T-cell (primary cell): ENCODE measurements around the gene SPATA25. TPM values are rescaled to one million over a fixed set of nuclear protein-coding genes. Genes with fewer than 3 reads are reported as not detected.
A peak's percentile ranks its signal among the peaks of the same experiment; 100 is the strongest.

Experiments
- ATAC-seq, 4 experiments: fragments of 200-7000 bp in 3 of 4; fragments of 150-1000 bp in 1 of 4; cut with Tn5 transposase; replicated peaks in 1 of 4; 1 replicate in 3 of 4; 2 replicates in 1 of 4; pipeline ENCODE4 v1.10.0; 2021; ENCODE audit warnings: moderate library complexity in 3 of 4, mild to moderate bottlenecking in 2 of 4, moderate number of reproducible peaks in 1 of 4
- CTCF ChIA-PET, 2 donors: fragments of 300-600 bp; sonication (Branson Sonifier 250); formaldehyde crosslinking; loops; one replicate each; lab custom pipeline; 2022; ENCODE audit warnings: antibody characterized with exemption in 2 of 2; lab: Charles Lee
- POLR2A ChIA-PET, 2 donors: fragments of 300-600 bp; sonication (Branson Sonifier 250); formaldehyde crosslinking; loops; one replicate each; lab custom pipeline; 2022; ENCODE audit warnings: antibody characterized with exemption in 2 of 2; lab: Charles Lee
- DNase-seq, 35 experiments: peaks; one replicate each; pipeline versions ENCODE4 v3.0.0 to v3.0.0-alpha.2; 2013 to 2023
- H3K27ac ChIP-seq: one replicate; pipeline ENCODE4 v1.5.1; 2013; ENCODE audit warnings: low read length
- H3K27me3 ChIP-seq, 2 experiments: replicated peaks in 1 of 2; 1 replicate in 1 of 2; 2 replicates in 1 of 2; pipeline versions ENCODE4 v1.6.1 to v1.7.0; 2013; ENCODE audit warnings: low read length in 1 of 2, mixed read lengths in 1 of 2; ENCODE audit not compliant: control insufficient read depth in 2 of 2, insufficient read depth in 2 of 2; ENCODE audit errors: extremely low read depth in 1 of 2
- H3K36me3 ChIP-seq, 2 donors: 1 replicate in 1 of 2; 2 replicates in 1 of 2; pipeline versions ENCODE4 v1.6.1 to v1.7.0; 2013; ENCODE audit warnings: low read length in 1 of 2; ENCODE audit not compliant: control insufficient read depth in 2 of 2, insufficient read depth in 1 of 2; ENCODE audit errors: extremely low read depth in 1 of 2
- H3K4me1 ChIP-seq, 2 experiments: 1 replicate in 1 of 2; 2 replicates in 1 of 2; pipeline versions ENCODE4 v1.6.1 to v1.7.0; 2013; ENCODE audit warnings: low read length in 2 of 2, mixed read lengths in 1 of 2; ENCODE audit not compliant: insufficient read depth in 2 of 2, control insufficient read depth in 1 of 2; ENCODE audit errors: extremely low read depth in 1 of 2
- H3K4me3 ChIP-seq, 2 donors: 1 replicate in 1 of 2; 2 replicates in 1 of 2; pipeline versions ENCODE4 v1.5.1 to v1.7.0; 2013; ENCODE audit warnings: mild to moderate bottlenecking in 2 of 2, low read length in 1 of 2, moderate library complexity in 1 of 2; ENCODE audit not compliant: control insufficient read depth in 1 of 2; ENCODE audit errors: extremely low read depth in 1 of 2
- H3K9me3 ChIP-seq: 2 replicates; pipeline ENCODE4 v1.7.0; 2013
- H3K27ac Mint-ChIP-seq, 2 donors: one replicate each; pipeline ENCODE4 v1.8.0; 2020 to 2021; ENCODE audit warnings: mild to moderate bottlenecking in 2 of 2, mixed read lengths in 2 of 2
- H3K27me3 Mint-ChIP-seq, 2 donors: one replicate each; pipeline ENCODE4 v1.8.0; 2021 to 2022; ENCODE audit warnings: mixed read lengths in 2 of 2
- H3K36me3 Mint-ChIP-seq: one replicate; pipeline ENCODE4 v1.8.0; 2021; ENCODE audit warnings: mixed read lengths
- H3K4me1 Mint-ChIP-seq, 3 donors: one replicate each; pipeline ENCODE4 v1.8.0; 2020 to 2022; ENCODE audit warnings: mixed read lengths in 3 of 3, mild to moderate bottlenecking in 1 of 3
- H3K4me3 Mint-ChIP-seq, 3 donors: one replicate each; pipeline ENCODE4 v1.8.0; 2020 to 2022; ENCODE audit warnings: mild to moderate bottlenecking in 3 of 3, mixed read lengths in 3 of 3, moderate library complexity in 3 of 3
- H3K9me3 Mint-ChIP-seq, 3 donors: one replicate each; pipeline ENCODE4 v1.8.0; 2020 to 2022; ENCODE audit warnings: mixed read lengths in 3 of 3
- WGBS: methylation state at CpG from one replicate; pipeline ENCODE4 v1.1.5; 2013; ENCODE audit warnings: missing lambda C conversion rate; ENCODE audit not compliant: insufficient coverage; 5-methylcytosine and 5-hydroxymethylcytosine counted together
- total RNA-seq, 35 experiments: library from RNA in 6 of 35; stranded (reverse) in 6 of 35; fragments of 120-200 nt in 1 of 35; gene quantifications; one replicate each; pipeline versions ENCODE4 v1.2.1 to v1.2.4 and lab custom pipeline; 2013 to 2026

SPATA25 gene
- total RNA-seq, 5 donors from 2014 or later (not counting 1 experiment from before 2014, with no cell fraction given) = 0.68 to 4.6 (median 3.6) TPM

DNA sequence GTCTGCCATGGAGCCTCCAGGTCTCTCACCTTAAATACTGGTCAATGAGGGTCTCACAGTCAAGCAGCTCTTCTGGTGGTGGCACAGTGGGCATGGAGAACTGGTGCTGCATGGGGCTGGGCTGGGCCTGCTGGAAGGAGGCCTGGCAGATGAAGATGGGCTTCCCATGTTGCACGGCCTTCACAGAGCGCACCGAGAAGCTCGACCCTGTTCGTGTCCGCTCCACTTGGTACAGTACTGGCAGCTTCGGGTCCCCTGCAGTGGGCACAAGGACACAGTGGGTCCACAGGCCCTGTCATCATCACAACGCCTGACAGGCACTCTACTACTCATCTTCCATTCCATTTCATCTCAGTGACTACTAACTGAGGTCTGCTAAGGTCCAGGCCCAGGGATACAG lies 39.0 kb downstream of the SPATA25 start:
- Mint-ChIP-seq H3K4me1 (peaks cover under 1 to 6% (median 5%) of the 10 kb centered on the region in 3 donors), H3K9me3 (no peaks in the 10 kb centered on the region), H3K27ac (no peak overlapping the region), H3K4me3 (no peak overlapping the region), H3K36me3 (peaks cover 42% of the 10 kb centered on the region), H3K27me3 (no peaks in the 10 kb centered on the region)
- no peaks in the 10 kb centered on the region for H3K9me3 ChIP-seq
- POLR2A ChIA-PET = no interaction called here
- no peaks in the 10 kb centered on the region for H3K4me1 ChIP-seq
- WGBS = 99% methylated on average over 8 of the region's 8 CpGs
- CTCF ChIA-PET = no interaction called here
- H3K36me3 ChIP-seq = peaks cover 19 to 61% of the 10 kb centered on the region in 2 donors
- DNase-seq = no peak
- no peaks in the 10 kb centered on the region for H3K27me3 ChIP-seq
- H3K27ac ChIP-seq = no peak overlapping the region
- H3K4me3 ChIP-seq = no peak overlapping the region
- no peak for ATAC-seq

DNA sequence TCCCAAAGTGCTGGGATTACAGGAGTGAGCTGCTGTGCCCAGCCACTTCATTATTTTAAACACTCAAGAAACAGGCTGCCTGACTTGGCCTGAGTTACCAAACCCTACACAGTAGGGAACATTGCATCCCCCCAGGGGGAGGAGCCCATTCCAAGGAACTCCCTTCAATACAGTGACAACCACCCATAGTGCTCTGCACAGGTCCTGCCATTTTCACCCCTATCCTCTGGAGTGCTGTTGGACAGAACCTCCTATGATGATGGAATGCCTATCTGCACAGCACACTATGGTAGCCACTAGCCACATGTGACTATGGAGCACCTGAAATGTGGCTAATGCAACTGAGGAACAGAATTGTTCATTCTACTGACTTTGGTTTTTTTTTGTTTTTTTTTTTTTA lies 42.0 kb downstream of the SPATA25 start:
- ChIA-PET CTCF (interaction anchor here in 1 of 2 donors (0.7 kb wide), 1 partner anchor 750 kb away, joined by 3 read pairs; no protein-coding TSS in a partner anchor), POLR2A (no interaction called here)

DNA sequence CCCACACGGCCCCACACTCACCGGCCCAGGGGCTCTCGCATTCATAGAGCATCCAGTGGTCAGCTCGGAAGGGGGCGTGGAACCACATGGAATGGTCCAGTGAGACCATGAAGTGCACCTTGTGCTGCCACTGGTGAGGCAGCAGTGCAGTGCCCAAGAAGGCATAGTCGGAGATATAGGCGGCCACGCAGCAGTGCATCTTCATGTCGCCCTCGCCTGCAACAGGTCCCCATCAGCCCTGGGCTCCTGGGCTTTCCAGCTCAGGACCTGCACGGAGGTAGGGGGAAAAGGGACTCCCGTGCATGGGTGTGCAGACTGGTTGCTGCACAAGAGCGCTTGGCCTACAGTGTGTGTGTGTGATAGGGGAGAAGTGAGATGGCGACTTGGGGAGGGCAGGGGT lies 43.9 kb downstream of the SPATA25 start:
- no peaks in the 10 kb centered on the region for H3K4me1 ChIP-seq
- H3K36me3 ChIP-seq = peaks cover 16 to 60% of the 10 kb centered on the region in 2 donors
- H3K27me3 ChIP-seq = no peaks in the 10 kb centered on the region
- Mint-ChIP-seq H3K27ac (no peak overlapping the region), H3K27me3 (no peaks in the 10 kb centered on the region), H3K4me3 (no peak overlapping the region), H3K4me1 (peaks cover 0 to 3% (median under 1%) of the 10 kb centered on the region in 3 donors), H3K9me3 (no peaks in the 10 kb centered on the region), H3K36me3 (peaks cover 33% of the 10 kb centered on the region)
- DNase-seq = no peak
- CTCF ChIA-PET = no interaction called here
- no peak overlapping the region for H3K4me3 ChIP-seq
- ATAC-seq = no peak
- no peaks in the 10 kb centered on the region for H3K9me3 ChIP-seq
- POLR2A ChIA-PET = no interaction called here
- H3K27ac ChIP-seq = no peak overlapping the region
- 98% methylated on average over 12 of the region's 14 CpGs for WGBS

More for the DNA sequence above, 42.0 kb downstream of the SPATA25 start:
- no peaks in the 10 kb centered on the region for H3K4me1 ChIP-seq
- H3K27ac ChIP-seq = no peak overlapping the region
- no peaks in the 10 kb centered on the region for H3K9me3 Mint-ChIP-seq
- peaks cover 0 to 5% (median 2%) of the 10 kb centered on the region in 3 donors for H3K4me1 Mint-ChIP-seq
- H3K4me3 ChIP-seq = no peak overlapping the region
- H3K9me3 ChIP-seq = no peaks in the 10 kb centered on the region
- H3K27me3 ChIP-seq = no peaks in the 10 kb centered on the region
- H3K27ac Mint-ChIP-seq = no peak overlapping the region
- peaks cover 44% of the 10 kb centered on the region for H3K36me3 Mint-ChIP-seq
- ATAC-seq = no peak
- no peaks in the 10 kb centered on the region for H3K27me3 Mint-ChIP-seq
- H3K36me3 ChIP-seq = peaks cover 16 to 67% of the 10 kb centered on the region in 2 donors
- DNase-seq = no peak
- H3K4me3 Mint-ChIP-seq = no peak overlapping the region

DNA sequence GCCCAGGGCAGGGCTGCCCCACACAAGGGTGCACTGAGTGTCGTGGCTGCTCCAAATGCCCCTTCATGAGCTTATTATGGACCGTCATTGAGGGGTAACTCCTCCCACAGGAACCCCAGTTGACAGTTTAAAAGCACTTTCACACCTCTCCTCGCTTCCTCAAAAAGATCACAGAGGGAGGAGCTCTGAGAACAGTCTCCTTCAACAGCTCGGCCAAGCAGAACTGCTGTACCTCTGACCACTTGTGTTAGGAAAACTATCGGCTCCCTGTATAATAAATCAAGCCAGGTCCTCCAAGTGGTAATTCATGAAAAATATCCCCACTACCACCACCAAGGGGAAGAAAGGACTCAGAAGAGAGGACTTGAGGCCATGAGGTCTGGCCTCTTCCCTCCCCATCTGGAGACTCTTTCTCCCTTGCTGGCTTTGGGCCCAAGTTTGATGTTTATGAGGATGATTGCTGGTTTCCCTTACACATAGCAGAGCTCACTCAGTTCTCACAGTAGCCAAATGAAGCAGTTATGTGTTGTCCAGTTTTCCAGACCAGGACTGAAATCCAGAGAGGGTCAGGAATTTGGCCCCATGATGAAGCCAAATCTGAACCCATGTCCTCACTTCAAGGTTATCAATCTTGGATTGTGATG lies 45.1 kb downstream of the SPATA25 start:
- no peak for DNase-seq
- WGBS = 57% methylated on average over 1 of the region's 5 CpGs
- Histone ChIP-seq H3K4me1 (no peaks in the 10 kb centered on the region), H3K9me3 (no peaks in the 10 kb centered on the region), H3K27me3 (no peaks in the 10 kb centered on the region), H3K4me3 (no peak overlapping the region), H3K27ac (no peak overlapping the region), H3K36me3 (peaks cover 16 to 49% of the 10 kb centered on the region in 2 donors)
- Mint-ChIP-seq H3K36me3 (peaks cover 32% of the 10 kb centered on the region), H3K4me3 (no peak overlapping the region), H3K4me1 (peaks cover 0 to 3% (median 0%) of the 10 kb centered on the region in 3 donors), H3K9me3 (no peaks in the 10 kb centered on the region), H3K27me3 (no peaks in the 10 kb centered on the region), H3K27ac (peak overlapping the region in 1 of 2 donors; percentile 55)
- no peak for ATAC-seq
- ChIA-PET POLR2A (no interaction called here), CTCF (interaction anchor here in 1 of 2 donors (0.6 kb wide), 1 partner anchor 164 kb away, joined by 3 read pairs; no protein-coding TSS in a partner anchor)

DNA sequence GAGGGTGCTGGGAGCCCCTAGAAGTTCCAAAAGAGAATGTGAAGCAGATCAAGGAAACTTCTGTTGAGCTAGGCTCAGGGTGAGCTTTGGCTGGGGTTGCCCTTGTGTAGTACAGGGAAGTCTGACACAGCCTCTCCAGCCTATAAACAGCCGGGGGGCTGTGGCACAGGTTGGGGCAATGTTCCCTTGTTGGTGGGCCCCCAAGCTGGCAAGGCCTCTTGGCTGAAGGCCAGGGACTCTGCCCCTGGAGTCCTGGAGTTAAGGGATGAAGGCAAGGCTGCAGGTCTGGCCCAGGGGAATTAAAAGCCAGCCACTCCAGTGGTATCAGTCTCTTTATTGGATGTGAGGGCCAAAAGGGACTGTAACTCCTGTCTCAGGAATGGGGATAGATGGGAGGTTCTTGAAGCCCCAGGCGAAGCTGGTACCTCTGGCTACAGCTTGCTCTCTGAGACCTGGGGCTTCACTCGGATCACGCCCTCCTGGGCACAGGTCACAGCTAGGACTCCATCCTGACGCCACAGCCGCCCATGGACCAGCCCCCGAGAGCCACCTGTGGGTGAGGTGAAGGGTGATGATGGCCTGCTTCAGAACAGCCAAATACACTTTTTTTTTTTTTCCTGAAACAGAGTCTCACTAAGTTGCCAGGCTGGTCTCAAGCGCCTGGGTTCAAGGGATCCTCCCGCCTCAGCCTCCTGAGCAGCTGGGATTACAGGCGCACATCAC lies 45.9 kb downstream of the SPATA25 start:
- H3K4me1 Mint-ChIP-seq = peaks cover 0 to 3% (median 2%) of the 10 kb centered on the region in 3 donors
- H3K27ac Mint-ChIP-seq = no peak overlapping the region
- WGBS = 98% methylated on average over 6 of the region's 10 CpGs
- Histone ChIP-seq H3K4me3 (no peak overlapping the region), H3K9me3 (no peaks in the 10 kb centered on the region), H3K36me3 (peaks cover 16 to 44% of the 10 kb centered on the region in 2 donors), H3K27ac (no peak overlapping the region), H3K4me1 (no peaks in the 10 kb centered on the region), H3K27me3 (no peaks in the 10 kb centered on the region)
- no peaks in the 10 kb centered on the region for H3K9me3 Mint-ChIP-seq
- peaks cover 32% of the 10 kb centered on the region for H3K36me3 Mint-ChIP-seq
- DNase-seq (no peak), ATAC-seq (no peak)
- POLR2A ChIA-PET = no interaction called here
- no peaks in the 10 kb centered on the region for H3K27me3 Mint-ChIP-seq
- CTCF ChIA-PET = no interaction called here
- no peak overlapping the region for H3K4me3 Mint-ChIP-seq

DNA sequence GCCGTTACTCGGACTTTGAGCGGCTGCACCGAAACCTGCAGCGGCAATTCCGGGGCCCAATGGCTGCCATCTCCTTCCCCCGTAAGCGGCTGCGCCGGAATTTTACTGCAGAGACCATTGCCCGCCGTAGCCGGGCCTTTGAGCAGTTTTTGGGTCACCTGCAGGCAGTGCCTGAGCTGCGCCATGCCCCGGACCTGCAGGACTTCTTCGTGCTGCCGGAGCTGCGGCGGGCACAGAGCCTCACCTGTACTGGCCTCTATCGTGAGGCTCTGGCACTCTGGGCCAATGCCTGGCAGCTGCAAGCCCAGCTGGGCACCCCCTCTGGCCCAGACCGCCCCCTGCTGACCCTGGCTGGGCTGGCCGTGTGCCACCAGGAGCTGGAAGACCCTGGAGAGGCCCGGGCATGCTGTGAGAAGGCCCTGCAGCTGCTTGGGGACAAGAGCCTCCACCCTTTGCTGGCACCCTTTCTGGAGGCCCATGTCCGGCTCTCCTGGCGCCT lies 46.7 kb downstream of the SPATA25 start:
- H3K4me1 ChIP-seq = no peaks in the 10 kb centered on the region
- H3K27ac Mint-ChIP-seq = no peak overlapping the region
- H3K36me3 Mint-ChIP-seq = peaks cover 28% of the 10 kb centered on the region
- H3K9me3 ChIP-seq = no peaks in the 10 kb centered on the region
- ATAC-seq (no peak), DNase-seq (no peak)
- H3K4me3 ChIP-seq = no peak overlapping the region
- POLR2A ChIA-PET = no interaction called here
- CTCF ChIA-PET = no interaction called here
- H3K9me3 Mint-ChIP-seq = no peaks in the 10 kb centered on the region
- no peak overlapping the region for H3K27ac ChIP-seq
- no peaks in the 10 kb centered on the region for H3K27me3 Mint-ChIP-seq
- H3K4me1 Mint-ChIP-seq = peaks cover 0 to 3% (median 2%) of the 10 kb centered on the region in 3 donors
- 96% methylated on average over 25 of the region's 25 CpGs for WGBS
- H3K36me3 ChIP-seq = peaks cover 16 to 35% of the 10 kb centered on the region in 2 donors
- H3K27me3 ChIP-seq = no peaks in the 10 kb centered on the region
- H3K4me3 Mint-ChIP-seq = no peak overlapping the region
